Astrocyte (in vitro differentiated cells and primary cell): ENCODE data around the gene CCT4.
"Not testable (repeated sequence)": the region's sequence is repeated elsewhere in the genome, so short reads cannot be mapped to it uniquely, and the experiment has no call there.

Source experiments
- CTCF ChIP-seq: IDR thresholded peaks from 2 replicates; pipeline ENCODE4 v1.5.1; 2011; ENCODE audit warnings: low read depth, mild to moderate bottlenecking, inconsistent platforms, low read length, moderate library complexity; ENCODE audit not compliant: insufficient read depth
- EZH2 ChIP-seq: IDR thresholded peaks from 2 replicates; pipeline ENCODE4 v1.6.1; 2012; ENCODE audit warnings: mild to moderate bottlenecking, low read length, inconsistent platforms; ENCODE audit not compliant: insufficient read depth

- not testable (repeated sequence) for TF ChIP-seq CTCF, EZH2
Measured at GRCh38 chr2:61851270-61851669, 37.2 kb downstream of the CCT4 start.
